NCI-H2196 treated with DMSO at 0.1 percent for 48 hours (cell line): Measurements from ENCODE around the gene ZNF8.
"Not testable (repeated sequence)": the region's sequence is repeated elsewhere in the genome, so short reads cannot be mapped to it uniquely, and the experiment has no call there.

Source experiments
- DNase-seq: peaks from one replicate; lab custom pipeline; 2025; ENCODE audit not compliant: unreplicated experiment; lab: John Stamatoyannopoulos, UW

The ZNF8 gene

GRCh38 chr19:58334691-58335249 lies 56.0 kb downstream of the ZNF8 start:
- DNase-seq = no peak

- no peak for DNase-seq
These were observed 56.9 kb downstream of the ZNF8 start for GRCh38 chr19:58335630-58336029.

- DNase-seq = no peak
These were observed 57.5 kb downstream of the ZNF8 start for GRCh38 chr19:58336216-58336615.

- DNase-seq = no peak
These were observed 58.1 kb downstream of the ZNF8 start for GRCh38 chr19:58336820-58337219.

- no peak for DNase-seq
These were observed 59.6 kb downstream of the ZNF8 start for GRCh38 chr19:58338336-58338735.

- DNase-seq = no peak
These were observed 60.2 kb downstream of the ZNF8 start for GRCh38 chr19:58338825-58339558.

- DNase-seq = no peak
These were observed 66.8 kb downstream of the ZNF8 start for GRCh38 chr19:58345558-58345957.

- peak; percentile 24 for DNase-seq
These were observed 68.5 kb downstream of the ZNF8 start for GRCh38 chr19:58346961-58347929.

- DNase-seq = not testable (repeated sequence)
These were observed 69.3 kb downstream of the ZNF8 start for GRCh38 chr19:58348080-58348479.

GRCh38 chr19:58349590-58349989 lies 70.8 kb downstream of the ZNF8 start:
- no peak for DNase-seq

GRCh38 chr19:58350001-58350861 lies 71.5 kb downstream of the ZNF8 start:
- DNase-seq = no peak

- no peak for DNase-seq
These were observed 72.3 kb downstream of the ZNF8 start for GRCh38 chr19:58350871-58351557.

GRCh38 chr19:58351558-58351878 lies 72.8 kb downstream of the ZNF8 start:
- no peak for DNase-seq

- DNase-seq = no peak
These were observed 73.4 kb downstream of the ZNF8 start for GRCh38 chr19:58351990-58352755.
